HG02870 (cell line): Measurements from ENCODE around the gene PDSS1.

Experiments
- ATAC-seq: cut with Tn5 transposase; IDR thresholded peaks from one replicate; pipeline ENCODE4 v1.9.1; 2021; ENCODE audit warnings: mild to moderate bottlenecking, moderate library complexity; ENCODE audit not compliant: unreplicated experiment

PDSS1 gene

GRCh38 chr10:26698909-26699308 lies 1.4 kb downstream of the PDSS1 start:
- no peak for ATAC-seq

GRCh38 chr10:26699631-26700030 lies 2.1 kb downstream of the PDSS1 start:
- no peak for ATAC-seq

- no peak for ATAC-seq
Observed at GRCh38 chr10:26700884-26701630, 3.6 kb downstream of the PDSS1 start.

GRCh38 chr10:26703096-26703495 lies 5.6 kb downstream of the PDSS1 start:
- no peak for ATAC-seq

- no peak for ATAC-seq
Observed at GRCh38 chr10:26703974-26704373, 6.5 kb downstream of the PDSS1 start.

- ATAC-seq = no peak
Observed at GRCh38 chr10:26706206-26706605, 8.7 kb downstream of the PDSS1 start.

- no peak for ATAC-seq
Observed at GRCh38 chr10:26706936-26707335, 9.4 kb downstream of the PDSS1 start.

- ATAC-seq = no peak
Observed at GRCh38 chr10:26711324-26711723, 13.8 kb downstream of the PDSS1 start.

- no peak for ATAC-seq
Observed at GRCh38 chr10:26714415-26715136, 17.1 kb downstream of the PDSS1 start.

- ATAC-seq = no peak
Observed at GRCh38 chr10:26715137-26715487, 17.6 kb downstream of the PDSS1 start.

GRCh38 chr10:26717476-26717875 lies 20.0 kb downstream of the PDSS1 start:
- no peak for ATAC-seq

GRCh38 chr10:26721561-26721960 lies 24.1 kb downstream of the PDSS1 start:
- ATAC-seq = no peak

GRCh38 chr10:26723016-26723415 lies 25.5 kb downstream of the PDSS1 start:
- no peak for ATAC-seq

- no peak for ATAC-seq
Observed at GRCh38 chr10:26725837-26726727, 28.6 kb downstream of the PDSS1 start.

GRCh38 chr10:26727005-26727404 lies 29.5 kb downstream of the PDSS1 start:
- ATAC-seq = no peak

- no peak for ATAC-seq
Observed at GRCh38 chr10:26728957-26729356, 31.5 kb downstream of the PDSS1 start.

GRCh38 chr10:26729395-26729794 lies 31.9 kb downstream of the PDSS1 start:
- ATAC-seq = no peak

GRCh38 chr10:26730552-26730951 lies 33.1 kb downstream of the PDSS1 start:
- ATAC-seq = no peak

- no peak for ATAC-seq
Observed at GRCh38 chr10:26733750-26734568, 36.5 kb downstream of the PDSS1 start.

- ATAC-seq = no peak
Observed at GRCh38 chr10:26735435-26735834, 37.9 kb downstream of the PDSS1 start.

GRCh38 chr10:26737730-26738129 lies 40.2 kb downstream of the PDSS1 start:
- peak; percentile 84 for ATAC-seq
